ENCODE results near the gene HEXD.

DNA sequence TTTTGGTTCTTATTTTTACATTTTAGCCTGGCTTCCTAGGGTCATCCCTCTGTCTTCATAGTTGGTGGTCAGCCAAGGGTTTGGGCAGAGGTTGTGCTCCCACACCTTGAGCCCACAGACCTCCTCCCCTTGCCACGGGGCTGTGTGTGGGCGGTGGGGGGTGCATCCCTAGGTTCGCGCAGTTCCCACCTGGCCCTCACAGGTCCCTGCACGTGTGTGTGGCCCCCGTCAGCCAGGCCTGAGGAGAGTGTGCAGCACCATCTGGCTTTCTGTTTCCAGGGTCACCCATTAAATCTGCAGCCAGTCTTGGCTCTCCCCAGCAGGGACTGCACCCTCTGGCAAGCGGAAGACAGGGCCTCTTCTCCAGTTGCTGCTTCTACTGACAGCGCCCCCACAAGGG is 13.9 kb downstream of the HEXD start:
- TF ChIP-seq, protein P1, sequence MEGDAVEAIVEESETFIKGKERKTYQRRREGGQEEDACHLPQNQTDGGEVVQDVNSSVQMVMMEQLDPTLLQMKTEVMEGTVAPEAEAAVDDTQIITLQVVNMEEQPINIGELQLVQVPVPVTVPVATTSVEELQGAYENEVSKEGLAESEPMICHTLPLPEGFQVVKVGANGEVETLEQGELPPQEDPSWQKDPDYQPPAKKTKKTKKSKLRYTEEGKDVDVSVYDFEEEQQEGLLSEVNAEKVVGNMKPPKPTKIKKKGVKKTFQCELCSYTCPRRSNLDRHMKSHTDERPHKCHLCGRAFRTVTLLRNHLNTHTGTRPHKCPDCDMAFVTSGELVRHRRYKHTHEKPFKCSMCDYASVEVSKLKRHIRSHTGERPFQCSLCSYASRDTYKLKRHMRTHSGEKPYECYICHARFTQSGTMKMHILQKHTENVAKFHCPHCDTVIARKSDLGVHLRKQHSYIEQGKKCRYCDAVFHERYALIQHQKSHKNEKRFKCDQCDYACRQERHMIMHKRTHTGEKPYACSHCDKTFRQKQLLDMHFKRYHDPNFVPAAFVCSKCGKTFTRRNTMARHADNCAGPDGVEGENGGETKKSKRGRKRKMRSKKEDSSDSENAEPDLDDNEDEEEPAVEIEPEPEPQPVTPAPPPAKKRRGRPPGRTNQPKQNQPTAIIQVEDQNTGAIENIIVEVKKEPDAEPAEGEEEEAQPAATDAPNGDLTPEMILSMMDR (IDR thresholded peaks at IDR 0.05), result no peak
- TF ChIP-seq POLR2A (IDR thresholded peaks at IDR 0.05), result no peak

Measured in vagina (tissue), 2 donors.